SKM-1 treated with dmso at 0.1 percent for 144 hours (cell line): ENCODE data around the gene DCN.

Experiments used
- DNase-seq: peaks from one replicate; lab custom pipeline; 2025; ENCODE audit not compliant: unreplicated experiment; lab: John Stamatoyannopoulos, UW

Gene DCN

GRCh38 chr12:91140026-91140931, 42.3 kb downstream of the DCN start:
- no peak for DNase-seq

GRCh38 chr12:91139286-91139685, 43.3 kb downstream of the DCN start:
- no peak for DNase-seq

DNA sequence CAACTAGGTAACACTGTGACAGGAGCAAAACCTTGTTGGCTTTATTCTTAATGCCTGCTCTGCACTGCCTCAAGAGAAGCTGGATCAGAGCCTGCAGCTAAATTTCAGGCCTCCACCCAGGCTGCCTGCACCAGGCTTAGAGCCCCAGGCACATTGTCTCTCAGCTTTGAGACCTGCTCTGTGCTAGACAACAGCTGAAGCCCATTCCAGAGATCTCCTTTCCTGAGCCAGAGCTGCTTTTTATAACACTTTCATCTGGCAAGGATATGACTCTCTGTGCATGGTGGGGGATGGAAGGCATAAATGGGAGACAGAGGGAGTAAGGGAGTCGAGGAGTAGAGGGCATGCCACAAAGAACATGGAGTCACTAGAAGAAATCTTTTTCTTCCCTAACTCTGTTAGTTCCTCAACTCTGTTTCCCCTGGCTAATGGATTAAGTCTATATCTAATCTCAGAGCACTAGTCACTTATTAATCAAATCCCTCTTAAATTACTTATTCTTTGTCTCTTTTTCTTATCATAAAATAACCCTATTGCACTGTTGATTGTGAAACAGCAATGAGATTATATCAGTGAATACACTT, 44.2 kb downstream of the DCN start:
- DNase-seq: no peak

DNA sequence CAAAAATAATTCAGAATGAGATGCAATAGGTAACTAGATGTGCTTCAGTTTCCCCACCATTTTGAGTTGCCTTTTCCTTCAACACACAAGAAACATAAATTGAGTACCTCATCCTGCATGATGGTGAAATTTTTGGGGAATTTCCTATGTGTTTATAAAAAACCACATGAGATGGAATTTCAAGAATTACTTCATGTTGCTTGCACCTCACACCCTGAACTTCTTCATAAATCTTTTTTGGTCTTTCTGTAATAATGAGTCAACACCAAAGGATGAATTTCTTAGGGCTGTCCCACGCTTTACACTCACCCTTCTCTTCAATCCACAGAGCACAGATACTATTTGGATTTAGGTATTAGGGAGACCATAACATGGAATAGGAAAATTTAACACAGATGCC, 48.7 kb downstream of the DCN start:
- no peak for DNase-seq

DNA sequence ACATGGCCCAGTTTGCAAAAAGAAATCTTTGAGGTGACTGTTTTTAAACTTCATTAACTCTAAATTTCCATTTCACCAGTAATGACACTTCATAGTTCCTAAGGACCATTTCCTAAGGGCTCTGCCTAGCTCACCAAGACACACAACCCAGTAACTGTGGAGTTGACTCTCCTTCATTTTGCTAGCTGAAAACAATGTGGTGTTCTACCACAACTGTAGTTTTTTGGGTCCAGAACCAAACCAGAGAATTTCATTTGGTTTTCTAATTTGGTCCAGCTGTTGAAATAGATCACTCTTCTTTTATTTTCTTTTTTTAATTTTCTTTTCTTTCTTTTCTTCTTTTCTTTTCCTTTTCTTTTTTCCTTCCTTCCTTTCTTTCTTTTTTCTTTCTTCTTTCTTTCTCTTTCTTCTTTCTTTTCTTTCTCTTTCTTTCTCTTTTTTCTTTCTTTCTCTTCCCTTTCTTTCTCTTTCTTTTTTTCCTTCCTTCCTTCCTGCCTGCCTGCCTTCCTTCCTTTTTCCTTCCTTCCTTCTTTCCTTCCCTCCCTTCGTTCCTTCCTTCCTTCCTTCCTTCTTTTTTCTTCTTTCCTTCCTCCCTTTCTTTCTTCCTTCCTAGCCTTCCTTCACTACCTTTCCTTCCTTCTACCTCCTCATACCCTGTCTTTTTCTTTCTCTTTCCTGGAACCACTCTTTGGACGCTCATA, 52.8 kb downstream of the DCN start:
- no peak for DNase-seq

DNA sequence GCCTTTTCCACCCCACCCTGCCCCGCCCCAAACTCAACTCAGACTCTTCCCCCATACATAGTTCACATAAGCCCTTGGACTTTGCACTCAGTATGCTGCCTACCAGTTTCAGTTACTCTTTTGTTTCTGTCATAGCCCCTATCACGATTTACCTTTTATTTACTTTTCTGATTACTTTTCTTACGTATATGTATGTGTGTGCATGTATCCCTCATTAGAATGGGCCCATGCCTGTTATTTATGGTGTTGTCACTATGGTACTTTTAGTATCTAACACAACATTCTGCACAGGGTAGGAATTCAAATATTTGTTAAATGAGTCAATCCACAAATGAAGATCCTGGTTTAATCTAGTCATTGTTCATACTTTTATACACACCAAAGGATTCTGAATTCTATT, 54.9 kb downstream of the DCN start:
- DNase-seq: no peak

DNA sequence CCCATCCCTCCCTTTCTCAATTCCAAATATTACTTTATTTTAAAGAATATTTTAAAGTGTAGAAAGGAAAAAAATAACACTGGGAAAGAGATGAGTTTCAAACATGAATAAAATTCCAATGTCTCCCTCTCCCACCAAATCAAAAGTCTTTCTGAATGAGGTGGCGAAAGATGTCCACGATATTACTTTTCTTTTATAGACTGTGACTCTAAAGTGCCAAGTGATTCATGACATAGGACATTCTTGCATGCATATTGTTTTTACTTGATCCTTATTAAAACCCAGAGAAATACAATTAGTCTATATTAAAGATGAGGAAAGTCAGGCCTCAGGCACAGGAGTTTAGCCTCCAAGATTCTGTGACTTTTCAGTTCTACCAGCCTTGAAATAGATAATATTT, 55.3 kb downstream of the DCN start:
- DNase-seq: no peak

DNA sequence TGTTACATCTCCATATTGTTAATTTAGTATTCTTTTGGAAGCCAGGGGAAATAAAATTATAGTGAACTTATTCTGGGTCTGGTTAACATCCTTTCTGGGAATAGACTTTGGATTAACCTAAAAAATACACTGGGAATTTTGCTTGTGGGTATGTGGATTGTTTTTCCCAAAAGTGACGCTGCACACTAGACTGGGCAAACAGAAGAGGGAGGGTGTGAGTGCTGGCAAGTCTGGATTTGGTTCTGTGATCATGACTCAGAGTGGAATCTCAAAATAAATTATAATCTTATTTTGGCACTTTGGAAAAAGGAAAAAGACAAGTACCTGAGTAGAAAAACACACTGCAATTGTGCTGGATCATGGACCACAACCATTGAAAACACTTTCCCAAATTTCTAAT, 56.1 kb downstream of the DCN start:
- no peak for DNase-seq

DNA sequence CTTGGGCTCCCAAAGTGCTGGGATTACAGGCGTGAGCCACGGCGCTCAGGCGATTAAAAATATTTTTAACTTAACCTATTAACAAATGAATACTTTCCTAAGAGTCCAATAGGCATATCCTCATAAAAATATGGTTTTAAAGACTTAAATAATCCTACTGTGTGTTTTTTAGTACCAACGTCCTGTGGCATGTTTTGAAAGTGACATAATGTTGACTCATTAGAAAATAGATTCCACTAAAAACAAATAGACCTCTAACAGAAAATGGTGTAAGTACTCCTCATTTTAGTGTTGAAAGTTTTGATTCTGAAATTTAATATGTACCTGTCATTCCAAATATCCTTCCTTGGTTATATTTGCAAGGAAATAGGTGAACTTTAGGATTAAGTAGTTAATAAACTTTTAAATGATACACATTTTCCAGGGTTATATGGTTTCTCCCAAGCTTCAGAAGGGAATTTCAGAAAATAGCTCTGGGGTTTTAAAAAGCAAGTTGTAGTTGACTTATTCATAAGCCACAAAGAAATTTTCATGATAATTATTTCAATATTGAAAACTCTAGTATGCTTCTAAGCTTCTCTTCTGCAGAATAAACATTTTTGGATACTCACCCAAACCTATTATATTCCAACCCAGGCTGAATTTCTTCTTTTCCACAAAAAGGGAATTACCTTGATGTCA, 59.2 kb downstream of the DCN start:
- no peak for DNase-seq

DNA sequence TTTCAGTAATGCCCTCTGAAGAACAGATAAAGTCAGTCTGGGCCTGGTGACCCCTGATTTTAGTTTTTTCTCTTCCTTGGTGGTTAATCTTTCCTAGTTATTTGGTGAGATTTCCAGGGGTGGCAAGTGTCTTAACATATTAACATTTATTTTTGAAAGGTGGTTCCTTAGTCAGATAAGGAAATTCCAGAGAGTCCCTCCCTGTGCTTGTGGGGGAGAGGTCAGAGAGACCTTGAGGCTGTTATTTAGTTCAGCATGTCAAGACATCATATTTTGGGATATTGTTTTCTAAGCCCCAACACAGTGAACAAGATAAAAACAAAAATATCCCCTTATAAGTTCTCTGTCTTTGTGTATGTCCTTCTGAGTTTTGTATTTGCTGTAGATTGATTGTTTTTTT, 61.8 kb downstream of the DCN start:
- DNase-seq: no peak

DNA sequence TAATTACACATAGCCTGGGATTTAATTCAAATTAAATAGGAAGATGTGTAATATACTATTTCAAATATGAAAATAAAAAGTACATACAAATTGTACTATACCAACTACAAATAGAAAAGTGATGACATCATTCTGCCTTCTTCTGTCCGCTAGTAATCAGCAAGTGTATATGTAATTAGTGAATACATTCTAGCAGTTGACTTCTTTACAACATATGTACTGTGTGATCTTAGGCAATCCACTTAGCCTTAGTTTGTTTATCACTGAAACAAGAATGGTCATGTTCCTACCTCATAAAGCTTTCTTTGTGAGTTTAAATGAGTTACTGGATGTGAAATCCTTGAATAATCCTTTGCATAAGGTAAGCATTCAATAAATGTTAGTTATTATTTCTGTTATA, 63.5 kb downstream of the DCN start:
- no peak for DNase-seq

DNA sequence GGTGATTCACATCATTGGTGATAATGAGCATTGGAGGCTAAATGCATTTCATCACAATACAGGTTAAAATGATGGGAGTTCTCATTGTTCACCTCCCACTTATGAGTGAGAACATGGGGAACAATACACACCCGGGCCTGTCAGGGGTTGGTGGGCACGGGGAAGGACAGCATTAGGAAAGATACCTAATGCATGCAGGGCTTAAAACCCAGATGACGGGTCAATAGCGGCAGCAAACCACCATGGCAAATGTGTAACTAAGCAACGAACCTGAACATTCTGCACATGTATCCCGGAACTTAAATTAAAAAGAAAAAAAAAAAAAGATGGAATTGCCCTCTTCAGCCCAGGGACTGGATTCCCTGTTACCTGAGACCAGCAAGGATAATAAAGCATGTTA, 69.0 kb downstream of the DCN start:
- no peak for DNase-seq

GRCh38 chr12:91111366-91112325, 71.0 kb downstream of the DCN start, which contains the start of gene LUM:
Gene LUM, minus strand, starts transcription at chr12:91111494. Its CDS starts 2,515 bp downstream, at chr12:91108979.
- DNase-seq: no peak

GRCh38 chr12:91110311-91110924, 72.2 kb downstream of the DCN start:
- no peak for DNase-seq

- DNase-seq: no peak
Measured at GRCh38 chr12:91109581-91110310, 72.9 kb downstream of the DCN start.

GRCh38 chr12:91109148-91109564, 73.5 kb downstream of the DCN start:
- DNase-seq: peak; percentile 13

DNA sequence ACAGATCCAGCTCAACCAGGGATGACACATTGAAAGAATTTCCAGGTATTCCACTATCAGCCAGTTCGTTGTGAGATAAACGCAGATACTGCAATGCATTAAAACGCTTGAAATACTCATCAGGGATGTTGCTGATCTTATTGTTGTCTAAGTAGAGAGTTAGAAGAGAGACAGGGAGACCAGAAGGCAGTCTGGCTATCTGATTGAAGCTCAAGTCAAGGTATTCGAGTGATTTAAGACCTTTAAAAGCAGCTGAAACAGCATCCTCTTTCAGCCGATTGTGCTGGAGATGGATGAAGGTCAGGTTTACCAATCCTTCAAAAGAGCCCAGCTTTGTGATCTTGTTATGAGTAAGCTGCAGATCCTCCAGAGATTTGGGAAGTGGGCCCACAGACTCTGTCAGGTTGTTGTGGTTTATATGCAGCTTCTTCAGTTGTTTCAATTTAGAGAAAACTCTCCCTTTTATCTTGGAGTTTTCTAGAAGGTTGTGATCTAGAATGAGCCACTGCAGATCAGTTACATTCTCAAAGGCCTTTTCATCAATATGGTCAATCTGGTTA, 74.3 kb downstream of the DCN start:
- DNase-seq: no peak

DNA sequence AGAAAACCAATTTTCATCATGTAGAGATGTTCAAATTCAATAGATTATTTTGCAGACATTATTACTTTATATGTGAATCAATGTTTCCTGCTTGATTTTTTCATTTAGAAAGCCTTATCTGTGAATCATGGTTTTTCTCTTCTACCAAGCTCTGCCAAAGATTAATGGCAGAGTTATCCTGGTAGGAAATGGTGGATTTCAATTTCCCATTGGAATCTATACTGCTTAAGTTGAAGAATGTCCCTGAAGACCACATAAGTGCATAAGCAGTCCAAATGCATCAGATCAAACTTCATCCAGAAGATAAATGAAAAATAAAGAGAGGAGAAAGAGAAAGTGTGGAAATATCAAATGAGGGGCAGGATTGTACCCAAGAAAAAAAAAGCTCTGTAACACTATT, 76.3 kb downstream of the DCN start:
- DNase-seq: no peak

DNA sequence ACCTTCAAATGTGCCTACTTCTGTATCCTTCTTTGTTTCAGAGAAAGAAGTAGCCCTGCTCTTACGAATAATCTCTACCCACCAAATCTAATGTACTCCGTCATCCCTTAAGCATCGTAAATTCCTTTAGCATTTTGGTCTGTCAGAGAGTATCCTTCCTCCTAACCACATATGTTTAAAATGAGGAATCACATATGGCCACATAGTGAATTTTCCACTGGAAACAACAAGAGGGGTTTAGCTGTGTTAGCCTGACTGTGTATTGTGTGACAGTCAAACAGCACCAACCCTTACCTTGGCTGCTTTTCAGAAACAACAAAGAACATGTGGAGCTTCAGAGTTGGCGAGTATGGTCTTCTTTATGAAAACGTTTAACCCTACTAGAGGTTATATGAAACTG, 76.8 kb downstream of the DCN start:
- no peak for DNase-seq
